Activated CD8-positive, alpha-beta T cell treated with anti-CD3 and anti-CD28 coated beads for 36 hours (primary cell): ENCODE measurements around the gene CSK. TPM values are rescaled to one million over a fixed set of nuclear protein-coding genes. Genes with fewer than 3 reads are reported as not detected.

ENCODE experiments used
- ATAC-seq: fragments of 200-7000 bp; cut with Tn5 transposase; one replicate; pipeline ENCODE4 v1.10.0; 2021; ENCODE audit warnings: mild to moderate bottlenecking, moderate library complexity
- CTCF ChIA-PET: fragments of 350-600 bp; sonication (Branson Sonifier 250); formaldehyde crosslinking; loops from one replicate; lab custom pipeline; 2021; ENCODE audit warnings: antibody characterized with exemption; lab: Charles Lee
- POLR2A ChIA-PET: fragments of 350-600 bp; sonication (Branson Sonifier 250); formaldehyde crosslinking; loops from one replicate; lab custom pipeline; 2021; ENCODE audit warnings: antibody characterized with exemption; lab: Charles Lee
- DNase-seq: peaks from one replicate; pipeline ENCODE4 v3.0.0-alpha.2; 2020
- H3K27ac Mint-ChIP-seq: one replicate; pipeline ENCODE4 v1.8.0; 2021; ENCODE audit warnings: mild to moderate bottlenecking, mixed read lengths
- H3K27me3 Mint-ChIP-seq: one replicate; pipeline ENCODE4 v1.8.0; 2021; ENCODE audit warnings: mixed read lengths
- H3K36me3 Mint-ChIP-seq: one replicate; pipeline ENCODE4 v1.8.0; 2021; ENCODE audit warnings: low read depth, mixed read lengths
- H3K4me1 Mint-ChIP-seq: one replicate; pipeline ENCODE4 v1.8.0; 2021; ENCODE audit warnings: low read depth, mixed read lengths
- H3K4me3 Mint-ChIP-seq: one replicate; pipeline ENCODE4 v1.8.0; 2021; ENCODE audit warnings: mild to moderate bottlenecking, moderate library complexity, mixed read lengths
- H3K9me3 Mint-ChIP-seq: one replicate; pipeline ENCODE4 v1.8.0; 2021; ENCODE audit warnings: mixed read lengths
- intact Hi-C: fragments of 100-400 bp; cut with micrococcal nuclease; formaldehyde crosslinking; loops from one replicate; pipeline ENCODE4 v1.10.0; 2022
- total RNA-seq, 2 experiments: library from RNA; stranded (reverse); gene quantifications; one replicate each; pipeline ENCODE4 v1.2.3, GENCODE V29; 2021
- TF ChIP-seq, protein P1 (sequence below): fragments of 200-600 bp; IDR thresholded peaks from one replicate; pipeline ENCODE4 v1.8.0; 2022; ENCODE audit warnings: antibody characterized with exemption, mild to moderate bottlenecking

The CSK gene
- total RNA-seq, 2 experiments from 2014 or later: 254 to 260 TPM

DNA sequence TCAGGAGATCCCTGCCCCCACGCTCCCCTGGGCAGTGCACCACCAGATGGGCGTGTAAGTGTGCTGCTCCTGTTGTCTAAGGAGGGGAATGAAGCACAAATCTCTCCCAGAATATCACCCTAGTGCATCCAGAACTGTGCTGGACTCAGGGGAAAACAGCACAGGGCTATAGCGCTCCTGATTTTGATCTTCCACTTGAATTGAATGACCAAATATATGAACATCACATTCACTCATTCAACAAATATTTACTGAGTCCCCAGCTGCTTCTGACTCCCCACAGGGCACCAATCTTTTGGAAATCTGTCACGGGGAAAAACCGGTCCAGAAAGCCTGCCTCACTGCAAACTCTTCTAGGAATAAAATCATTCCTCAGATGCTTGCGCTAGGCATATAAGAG, 47.0 kb downstream of the CSK start:
- TF ChIP-seq, protein P1, sequence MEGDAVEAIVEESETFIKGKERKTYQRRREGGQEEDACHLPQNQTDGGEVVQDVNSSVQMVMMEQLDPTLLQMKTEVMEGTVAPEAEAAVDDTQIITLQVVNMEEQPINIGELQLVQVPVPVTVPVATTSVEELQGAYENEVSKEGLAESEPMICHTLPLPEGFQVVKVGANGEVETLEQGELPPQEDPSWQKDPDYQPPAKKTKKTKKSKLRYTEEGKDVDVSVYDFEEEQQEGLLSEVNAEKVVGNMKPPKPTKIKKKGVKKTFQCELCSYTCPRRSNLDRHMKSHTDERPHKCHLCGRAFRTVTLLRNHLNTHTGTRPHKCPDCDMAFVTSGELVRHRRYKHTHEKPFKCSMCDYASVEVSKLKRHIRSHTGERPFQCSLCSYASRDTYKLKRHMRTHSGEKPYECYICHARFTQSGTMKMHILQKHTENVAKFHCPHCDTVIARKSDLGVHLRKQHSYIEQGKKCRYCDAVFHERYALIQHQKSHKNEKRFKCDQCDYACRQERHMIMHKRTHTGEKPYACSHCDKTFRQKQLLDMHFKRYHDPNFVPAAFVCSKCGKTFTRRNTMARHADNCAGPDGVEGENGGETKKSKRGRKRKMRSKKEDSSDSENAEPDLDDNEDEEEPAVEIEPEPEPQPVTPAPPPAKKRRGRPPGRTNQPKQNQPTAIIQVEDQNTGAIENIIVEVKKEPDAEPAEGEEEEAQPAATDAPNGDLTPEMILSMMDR: no peak
- Mint-ChIP-seq H3K27me3 (peaks cover 23% of the 10 kb centered on the region), H3K9me3 (no peaks in the 10 kb centered on the region), H3K4me1 (peaks cover 4% of the 10 kb centered on the region), H3K4me3 (no peak overlapping the region), H3K36me3 (no peaks in the 10 kb centered on the region), H3K27ac (no peak overlapping the region)
- intact Hi-C loops: no loop called here
- ChIA-PET CTCF (interaction anchor here (1.0 to 2.6 kb wide), 4 partner anchors 9 to 194 kb away, joined by 3 to 16 read pairs (median 4); no protein-coding TSS in a partner anchor), POLR2A (interaction anchor here (1.4 kb wide), 1 partner anchor 19 kb away, joined by 4 read pairs; no protein-coding TSS in a partner anchor)
- DNase-seq (no peak), ATAC-seq (no peak)

DNA sequence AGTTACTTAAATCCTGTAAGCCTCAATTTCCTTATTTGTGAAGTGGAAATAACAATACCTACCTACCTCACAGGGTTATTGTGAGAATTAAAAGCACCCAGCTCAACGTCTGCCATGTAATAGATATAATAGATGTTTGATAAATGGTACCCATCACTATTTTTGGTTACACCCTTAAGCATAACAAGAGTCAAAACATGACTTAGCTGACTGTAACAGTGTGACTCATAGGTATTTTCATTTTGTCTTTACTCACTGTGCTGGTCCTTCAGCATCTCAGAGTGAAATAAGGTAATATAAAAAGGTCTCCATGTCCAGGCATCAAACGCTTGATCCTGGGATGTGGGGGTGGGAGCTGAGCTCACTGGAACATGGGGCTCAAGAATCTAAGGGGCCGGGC, 47.6 kb downstream of the CSK start:
- Mint-ChIP-seq H3K4me3 (no peak overlapping the region), H3K9me3 (no peaks in the 10 kb centered on the region), H3K27me3 (peaks cover 23% of the 10 kb centered on the region), H3K27ac (no peak overlapping the region), H3K36me3 (no peaks in the 10 kb centered on the region), H3K4me1 (peaks cover 4% of the 10 kb centered on the region)
- DNase-seq (no peak), ATAC-seq (peak; percentile 66)
- ChIA-PET POLR2A (interaction anchor here (0.7 to 1.4 kb wide), 3 partner anchors 20 to 74 kb away, joined by 3 to 6 read pairs (median 4); no protein-coding TSS in a partner anchor), CTCF (interaction anchor here (1.0 to 2.6 kb wide), 4 partner anchors 8 to 194 kb away, joined by 3 to 16 read pairs (median 4); no protein-coding TSS in a partner anchor)
- TF ChIP-seq, protein P1: no peak
- intact Hi-C loops: no loop called here

DNA sequence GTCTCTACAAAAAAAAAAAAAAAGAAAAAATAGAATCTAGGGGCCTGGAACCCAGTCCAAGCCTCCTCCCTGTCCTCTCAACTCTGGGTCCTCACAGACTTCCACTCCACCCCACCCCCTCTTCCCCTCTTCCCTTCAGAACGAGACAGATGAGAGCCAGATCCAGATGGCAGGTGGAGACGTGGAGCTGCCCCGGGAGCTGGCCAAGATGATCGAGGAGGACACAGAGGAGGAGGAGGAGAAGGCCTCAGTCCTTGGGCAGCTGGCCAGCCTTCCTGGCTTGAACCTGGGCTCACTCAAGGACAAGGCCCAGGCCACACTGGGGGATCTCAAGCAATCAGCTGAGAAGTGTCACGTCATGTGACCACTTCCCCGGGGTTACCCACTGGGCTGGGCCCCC, 48.1 kb downstream of the CSK start:
- no peak overlapping the region for H3K27ac Mint-ChIP-seq
- no peak overlapping the region for H3K4me3 Mint-ChIP-seq
- peaks cover 4% of the 10 kb centered on the region for H3K4me1 Mint-ChIP-seq
- peaks cover 23% of the 10 kb centered on the region for H3K27me3 Mint-ChIP-seq
- ChIA-PET CTCF (interaction anchor here (1.4 to 2.6 kb wide), 2 partner anchors 58 to 72 kb away, joined by 4 to 16 read pairs; no protein-coding TSS in a partner anchor), POLR2A (interaction anchor here (0.8 to 2.3 kb wide), 2 partner anchors 12 to 43 kb away, joined by 3 to 12 read pairs; partner anchors contain the start of gene ULK3)
- TF ChIP-seq, protein P1: no peak
- intact Hi-C loops: no loop called here
- H3K36me3 Mint-ChIP-seq: no peaks in the 10 kb centered on the region
- ATAC-seq (no peak), DNase-seq (no peak)
- no peaks in the 10 kb centered on the region for H3K9me3 Mint-ChIP-seq

DNA sequence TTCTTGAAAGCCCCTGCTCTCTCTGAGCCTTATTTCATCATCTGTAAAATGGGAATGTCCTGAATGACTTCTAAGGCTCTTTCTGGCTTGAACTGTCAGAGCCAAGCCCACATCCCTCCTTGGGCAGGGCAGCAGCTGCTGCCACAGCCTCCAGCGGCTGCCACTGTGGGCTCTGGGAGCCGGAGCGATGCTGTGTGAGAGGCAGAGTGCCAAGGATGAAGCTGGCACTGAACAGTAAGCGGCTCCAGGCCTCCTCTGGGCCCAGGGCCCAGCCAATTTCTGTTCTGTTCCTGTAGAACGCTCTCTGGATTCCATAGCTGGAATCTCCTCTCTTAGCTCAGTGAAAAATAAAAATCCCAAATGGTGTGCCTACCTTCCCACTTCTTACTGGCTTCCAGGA, 49.0 kb downstream of the CSK start:
- H3K36me3 Mint-ChIP-seq: no peaks in the 10 kb centered on the region
- POLR2A ChIA-PET: interaction anchor here (2.3 kb wide), 1 partner anchor 11 kb away, joined by 12 read pairs; the partner anchor contains the start of gene ULK3
- intact Hi-C loops: no loop called here
- no peak overlapping the region for H3K4me3 Mint-ChIP-seq
- ATAC-seq: no peak
- peaks cover 19% of the 10 kb centered on the region for H3K27me3 Mint-ChIP-seq
- no peak for DNase-seq
- peaks cover 4% of the 10 kb centered on the region for H3K4me1 Mint-ChIP-seq
- CTCF ChIA-PET: interaction anchor here (0.8 to 2.6 kb wide), 4 partner anchors 37 to 71 kb away, joined by 3 to 16 read pairs (median 4); no protein-coding TSS in a partner anchor
- no peaks in the 10 kb centered on the region for H3K9me3 Mint-ChIP-seq
- no peak overlapping the region for H3K27ac Mint-ChIP-seq
- TF ChIP-seq, protein P1: no peak

DNA sequence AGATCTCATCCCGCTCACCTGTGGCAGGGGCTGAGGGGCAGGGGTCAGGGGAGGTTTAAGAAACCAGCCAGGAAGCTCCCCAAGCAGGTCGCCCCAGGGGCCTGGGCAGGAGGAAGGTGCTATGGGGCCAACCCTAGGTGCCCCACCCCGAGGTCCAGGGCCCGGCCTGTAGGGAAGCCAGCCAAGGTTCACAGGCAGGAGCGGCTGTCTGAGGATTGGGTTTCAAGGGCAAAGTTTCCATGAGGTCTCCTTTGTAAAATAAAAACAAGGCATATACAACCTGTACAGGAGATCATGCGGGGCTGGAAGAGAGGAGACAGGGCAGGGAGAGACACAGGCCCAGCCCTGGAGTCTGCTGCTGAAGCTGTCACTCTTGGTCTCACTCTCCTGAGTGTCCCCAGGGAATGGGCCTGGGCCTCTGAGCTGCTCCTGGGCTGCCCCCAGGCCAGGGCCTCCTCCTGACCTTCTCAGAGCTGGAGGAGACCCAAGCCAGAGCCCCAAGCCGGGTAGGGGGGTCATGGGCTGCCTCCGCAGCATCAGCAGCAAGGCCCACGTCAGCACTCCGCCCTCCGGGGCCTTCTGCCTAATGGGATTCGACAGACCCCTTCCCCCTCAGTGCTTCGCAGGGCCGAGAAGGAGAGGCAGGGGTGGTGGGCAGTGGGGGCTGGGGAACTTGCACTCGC, 50.1 kb downstream of the CSK start:
- no peak for DNase-seq
- H3K27ac Mint-ChIP-seq: no peak overlapping the region
- POLR2A ChIA-PET: interaction anchor here (0.5 to 2.3 kb wide), 3 partner anchors 10 to 74 kb away, joined by 3 to 12 read pairs (median 3); partner anchors contain the start of gene ULK3
- intact Hi-C loops: no loop called here
- no peak for ATAC-seq
- H3K27me3 Mint-ChIP-seq: peaks cover 14% of the 10 kb centered on the region
- CTCF ChIA-PET: interaction anchor here (1.4 kb wide), 1 partner anchor 54 kb away, joined by 3 read pairs; no protein-coding TSS in a partner anchor
- H3K36me3 Mint-ChIP-seq: no peaks in the 10 kb centered on the region
- TF ChIP-seq, protein P1: no peak
- H3K4me1 Mint-ChIP-seq: peaks cover 4% of the 10 kb centered on the region
- H3K9me3 Mint-ChIP-seq: no peaks in the 10 kb centered on the region
- no peak overlapping the region for H3K4me3 Mint-ChIP-seq
